Measurements from ENCODE around the gene DEPDC5. TPM values are rescaled to one million over a fixed set of nuclear protein-coding genes. Genes with fewer than 3 reads are reported as not detected.

DEPDC5 gene
- total RNA-seq, result 10 to 100 TPM in 1 of 2 donors, 1 to 10 TPM in 1; 10.0 to 15.0 TPM

DNA sequence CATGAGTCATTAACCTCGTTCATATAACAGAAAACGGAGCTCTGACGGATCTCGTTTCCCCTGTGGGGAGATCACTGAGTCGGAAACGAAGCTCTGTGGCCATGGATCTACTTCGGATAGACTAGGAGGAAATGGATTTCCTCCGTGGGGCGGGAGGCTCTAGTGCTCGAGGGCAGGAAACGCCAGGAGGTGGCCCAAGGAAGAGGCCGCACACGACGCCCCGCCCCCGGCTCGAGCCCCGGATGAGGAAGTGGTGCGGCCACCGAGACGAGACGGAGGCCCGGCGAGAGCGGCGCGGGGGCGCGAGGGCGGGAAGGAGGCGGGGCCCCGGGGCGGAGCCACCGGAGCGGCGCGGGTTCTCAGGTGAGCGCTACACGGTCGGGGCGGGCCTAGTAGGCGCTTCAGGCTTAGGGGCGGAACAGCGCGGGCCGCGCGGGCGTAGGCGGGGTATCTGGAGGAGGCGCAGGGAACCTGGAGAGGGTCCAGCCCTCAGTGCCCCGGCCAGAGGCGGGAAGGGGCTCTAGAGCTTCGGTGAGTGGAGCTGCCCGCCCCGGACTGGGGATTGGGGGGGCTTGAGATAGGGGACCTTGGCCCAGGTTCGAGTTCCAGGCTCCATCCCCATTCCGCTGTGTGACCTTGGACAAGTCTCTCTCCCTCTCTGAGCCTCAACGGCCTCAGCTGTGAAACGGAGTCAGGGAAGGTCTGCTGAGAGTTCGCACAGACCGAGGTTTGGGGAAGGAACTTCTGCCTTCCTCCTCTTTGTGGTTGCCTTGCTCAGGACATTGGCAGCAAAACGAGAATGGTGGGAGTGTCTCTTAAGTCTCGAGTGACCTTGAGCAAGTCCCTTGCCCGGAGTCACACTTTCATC is at the start of gene DEPDC5:
TSS of gene DEPDC5 (plus strand) at position 386 of the 868 bp plus-strand sequence. CDS start 903 bp downstream, outside the sequence.

GRCh38 chr22:31749636-31750364 is 4.0 kb upstream of the DEPDC5 start, which contains the start of gene PRR14L:
Gene PRR14L (minus strand): TSS chr22:31750132. CDS start chr22:31738860, 11,272 bp downstream.

DNA sequence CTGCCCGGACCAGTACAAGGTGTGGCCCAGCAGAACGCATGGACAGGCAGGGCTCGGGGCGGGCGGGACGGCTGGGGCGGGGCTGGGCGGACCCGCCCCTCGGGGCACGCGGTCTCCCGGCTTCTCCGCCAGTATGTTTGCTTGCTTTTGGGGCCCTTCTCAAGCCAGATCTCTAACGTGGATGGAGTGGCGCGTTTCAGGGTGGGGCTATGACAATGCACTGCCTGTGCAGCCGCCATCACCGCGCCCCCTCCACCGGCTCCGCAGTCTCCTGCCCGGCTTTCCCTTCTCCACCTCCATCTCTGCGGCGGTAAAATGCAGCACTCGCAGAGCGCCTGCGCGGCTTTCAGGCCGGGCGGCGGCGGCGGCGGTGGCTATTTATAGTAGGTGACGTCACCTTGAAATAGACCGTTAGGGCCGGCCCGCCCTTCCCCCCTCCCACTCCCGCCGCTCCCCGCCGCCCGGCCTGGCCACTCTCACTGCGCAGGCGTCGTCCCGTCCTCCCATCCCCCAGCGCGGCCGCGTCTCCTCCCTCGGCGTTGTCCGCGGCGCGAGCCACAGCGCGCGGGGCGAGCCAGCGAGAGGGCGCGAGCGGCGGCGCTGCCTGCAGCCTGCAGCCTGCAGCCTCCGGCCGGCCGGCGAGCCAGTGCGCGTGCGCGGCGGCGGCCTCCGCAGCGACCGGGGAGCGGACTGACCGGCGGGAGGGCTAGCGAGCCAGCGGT is 190.3 kb downstream of the DEPDC5 start, which contains the start of gene YWHAH:
TSS of gene YWHAH (plus strand) at position 558 of the 722 bp plus-strand sequence. CDS start 199 bp downstream, outside the sequence.

Small RNA genes within 50 kb of the gene (small RNA-seq; reads per million reads assigned to genes)
- gene RN7SL20P, result 0 to 0.21 reads per million in 2 donors

Other genes starting within 250 kb of the DEPDC5 start
- gene PISD, start 91.8 kb upstream of the DEPDC5 start, total RNA-seq, result 10 to 100 TPM; 32.0 to 39.6 TPM
- gene PRR14L, start 3.9 kb upstream of the DEPDC5 start, total RNA-seq, result 10 to 100 TPM; 30.6 to 33.6 TPM
- gene YWHAH, start 190.5 kb downstream of the DEPDC5 start, total RNA-seq, result 100 to 1,000 TPM in 1 of 2 donors, 10 to 100 TPM in 1; 93.6 to 157 TPM

All from melanocyte of skin (primary cell).